SKM-1 (cell line): Measurements from ENCODE around the gene CHAT.

Experiments
- DNase-seq: peaks from one replicate; lab custom pipeline; 2025; ENCODE audit not compliant: unreplicated experiment; lab: John Stamatoyannopoulos, UW

CHAT gene

DNA sequence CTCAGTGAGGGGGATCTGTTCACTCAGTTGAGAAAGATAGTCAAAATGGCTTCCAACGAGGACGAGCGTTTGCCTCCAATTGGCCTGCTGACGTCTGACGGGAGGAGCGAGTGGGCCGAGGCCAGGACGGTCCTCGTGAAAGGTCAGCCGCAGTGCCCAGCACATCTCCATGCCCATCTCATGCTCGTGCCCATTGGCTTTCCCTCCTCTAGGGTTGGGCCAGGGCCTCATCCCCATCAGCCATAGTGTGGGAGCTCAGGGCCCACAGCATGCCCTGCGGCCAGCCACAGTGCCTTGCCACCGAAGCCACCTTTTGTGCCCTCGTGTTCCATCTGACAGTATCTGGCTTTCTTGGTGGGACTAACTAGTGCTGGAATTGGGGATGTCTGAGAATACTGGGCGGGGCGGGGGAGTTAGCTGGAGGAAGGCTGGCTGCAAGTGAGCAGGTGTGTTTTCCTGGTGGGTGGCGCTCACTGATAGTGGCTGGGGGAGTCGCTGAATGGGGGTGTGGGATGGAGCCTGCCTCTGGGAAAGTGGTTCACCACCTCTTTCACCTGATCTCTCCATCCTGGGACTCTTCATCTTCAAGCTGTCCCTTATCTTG lies 13.9 kb downstream of the CHAT start:
- DNase-seq = no peak

DNA sequence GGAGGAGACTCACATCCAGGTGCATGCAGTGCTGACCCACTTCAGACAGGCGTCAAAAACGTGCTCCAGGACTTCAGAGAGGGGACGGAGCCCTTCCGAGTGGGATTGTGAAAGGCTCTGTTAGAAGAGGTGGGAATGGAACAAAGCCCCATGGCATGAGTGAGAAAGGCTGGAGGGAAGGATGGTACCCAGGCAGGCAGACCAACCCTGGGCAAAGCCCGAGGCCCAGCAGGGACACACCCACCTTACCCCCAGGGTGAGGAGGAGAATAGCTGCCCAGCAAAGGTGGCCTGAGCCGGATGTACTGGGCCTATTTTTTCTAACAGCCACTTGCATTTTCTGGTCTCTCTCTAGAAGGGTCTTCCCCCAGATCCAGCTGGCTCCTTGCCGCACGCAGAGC lies 14.8 kb downstream of the CHAT start:
- no peak for DNase-seq

DNA sequence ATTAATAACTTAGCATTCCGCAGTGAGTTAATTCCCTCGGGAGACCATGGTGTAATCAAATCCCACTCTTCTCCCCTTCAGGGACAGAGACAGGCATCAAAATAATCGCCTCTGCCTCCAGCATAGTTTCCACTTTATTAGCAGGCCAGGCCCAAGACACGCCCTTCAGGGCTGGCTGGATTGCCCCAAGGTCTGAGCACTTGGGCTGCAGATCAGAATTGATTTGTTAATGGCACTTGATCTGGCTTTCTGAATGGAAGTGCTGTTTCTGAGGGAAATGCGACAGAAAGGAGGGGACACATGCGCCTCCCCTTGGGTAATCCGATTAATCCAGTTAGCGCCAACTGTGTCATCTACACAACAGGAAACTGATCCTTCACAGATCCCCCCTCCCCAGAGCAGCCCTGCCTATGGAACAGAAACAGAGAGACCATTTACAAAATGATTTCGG lies 15.6 kb downstream of the CHAT start:
- no peak for DNase-seq

DNA sequence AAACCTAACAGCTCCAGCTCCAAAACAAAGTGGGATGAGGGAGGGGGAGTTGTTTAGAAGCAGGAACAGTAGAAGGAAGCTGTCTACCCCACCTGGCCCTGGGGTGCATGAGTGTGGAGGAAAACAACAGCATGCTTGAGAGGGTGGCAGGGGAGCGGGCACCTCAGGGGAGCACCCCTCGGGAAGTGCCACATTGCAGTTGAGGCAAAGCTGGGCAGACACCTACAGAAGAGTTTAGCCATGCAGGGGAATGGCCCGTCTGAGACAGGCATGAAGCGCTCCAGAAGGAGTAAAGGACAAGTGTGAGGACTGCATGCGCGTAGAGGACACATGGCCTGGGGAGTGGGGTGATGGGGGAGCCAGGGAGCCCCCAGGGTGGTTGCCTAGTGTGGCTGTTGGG lies 18.1 kb downstream of the CHAT start:
- no peak for DNase-seq

DNA sequence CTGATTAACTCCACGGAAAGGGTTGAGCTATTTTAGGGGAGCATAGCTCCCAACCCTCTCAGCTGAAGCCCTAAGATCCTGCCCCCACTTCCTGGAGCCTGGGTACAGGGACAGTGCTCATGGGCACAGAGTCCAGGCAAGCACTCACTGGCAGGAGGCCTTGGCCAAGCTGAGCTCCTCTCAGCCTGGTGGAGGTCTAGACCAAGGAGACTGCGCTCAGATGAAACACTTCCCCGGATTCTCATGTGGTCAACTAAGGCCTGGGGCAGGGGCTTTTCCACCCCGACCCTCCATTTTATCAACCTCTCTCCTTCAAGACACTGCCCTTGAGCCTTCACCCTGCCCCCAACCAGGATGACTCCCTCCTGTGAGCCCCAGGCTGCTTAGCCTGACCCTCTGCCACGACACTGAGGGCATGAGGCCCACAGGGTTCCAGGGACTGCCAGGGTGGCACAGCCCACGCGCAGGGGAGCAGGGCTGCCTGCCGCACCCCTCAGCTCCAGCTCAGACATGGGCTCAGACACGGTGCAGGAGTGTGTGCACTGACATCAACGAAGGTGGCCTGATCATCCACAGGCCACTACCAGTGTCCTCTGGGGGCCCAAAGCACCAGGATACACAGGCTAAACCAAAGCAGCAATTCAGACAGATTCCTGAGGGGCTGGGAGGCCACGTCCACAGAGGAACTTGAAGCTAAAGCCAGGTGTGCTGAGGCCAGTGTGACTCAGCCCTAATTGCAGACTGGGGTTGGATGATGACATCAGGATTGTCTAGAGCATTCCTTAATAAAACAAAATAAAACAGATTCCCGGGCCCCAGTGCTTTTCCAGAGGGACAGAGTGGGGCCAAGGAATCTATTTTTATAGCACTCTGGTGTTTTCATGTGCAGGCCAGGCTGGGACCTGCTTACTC lies 18.8 kb downstream of the CHAT start:
- no peak for DNase-seq

DNA sequence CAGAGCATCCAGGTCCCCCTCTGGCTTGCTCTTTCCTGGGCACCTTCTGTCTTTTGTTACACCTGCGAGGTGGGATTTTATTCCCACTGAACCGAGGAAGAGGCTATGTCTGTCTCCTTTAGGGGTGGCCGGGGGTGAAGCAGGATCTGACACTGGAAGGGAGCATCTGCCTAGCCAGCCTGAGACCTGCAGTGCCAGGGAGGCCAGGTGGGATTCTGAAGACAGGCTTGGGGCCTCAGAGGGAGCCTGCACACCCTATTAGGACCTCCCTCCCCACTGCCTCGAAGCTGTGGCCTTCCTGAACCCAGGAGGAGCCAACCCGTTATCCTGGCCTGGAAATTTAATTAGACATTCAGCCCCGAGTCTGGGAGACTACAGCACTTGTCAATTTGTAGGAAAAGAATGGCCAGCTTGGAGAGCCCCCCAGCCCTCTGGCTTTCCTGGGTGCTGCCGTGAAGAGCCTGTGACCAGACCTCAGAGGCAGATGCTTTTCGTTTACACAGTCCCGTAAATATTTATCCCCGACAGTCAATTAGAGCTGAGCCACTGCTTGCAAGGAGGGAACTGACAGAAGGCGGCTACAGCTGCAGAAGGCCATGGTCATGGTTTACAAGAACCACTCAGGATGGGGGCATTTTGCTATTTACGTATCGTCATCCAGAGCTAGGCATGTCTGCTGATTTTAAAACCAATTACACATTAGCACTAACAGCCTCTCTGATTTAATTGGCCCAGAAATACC lies 19.7 kb downstream of the CHAT start:
- DNase-seq = no peak

DNA sequence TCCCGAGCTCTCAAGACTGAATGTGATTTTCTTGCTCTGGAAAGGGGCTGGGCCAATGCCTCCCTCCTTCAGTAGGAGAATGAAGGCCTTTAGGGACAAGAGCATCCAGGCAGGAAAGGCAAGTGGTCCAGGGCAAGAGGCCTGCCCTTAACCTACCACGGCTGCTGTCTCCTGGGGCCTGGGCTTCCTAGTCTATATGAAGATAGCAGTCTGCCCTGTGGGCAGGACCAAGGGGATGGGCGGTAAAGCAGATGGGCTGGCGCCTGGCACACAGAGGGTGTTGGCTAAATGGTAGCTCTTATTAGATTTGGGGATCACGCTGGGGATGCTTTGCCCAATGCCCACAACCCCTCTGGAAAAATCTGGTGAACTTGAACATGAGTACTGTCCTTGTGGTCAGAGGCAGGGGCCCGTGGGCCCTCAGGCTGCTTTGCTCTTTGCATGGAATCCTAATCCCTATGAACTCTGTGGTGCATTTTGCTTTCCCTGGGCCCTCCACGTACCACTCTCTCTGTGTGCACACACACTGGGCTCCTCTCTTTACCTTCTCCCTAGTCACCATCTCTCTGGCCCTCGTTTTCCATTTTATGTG lies 20.3 kb downstream of the CHAT start:
- no peak for DNase-seq

DNA sequence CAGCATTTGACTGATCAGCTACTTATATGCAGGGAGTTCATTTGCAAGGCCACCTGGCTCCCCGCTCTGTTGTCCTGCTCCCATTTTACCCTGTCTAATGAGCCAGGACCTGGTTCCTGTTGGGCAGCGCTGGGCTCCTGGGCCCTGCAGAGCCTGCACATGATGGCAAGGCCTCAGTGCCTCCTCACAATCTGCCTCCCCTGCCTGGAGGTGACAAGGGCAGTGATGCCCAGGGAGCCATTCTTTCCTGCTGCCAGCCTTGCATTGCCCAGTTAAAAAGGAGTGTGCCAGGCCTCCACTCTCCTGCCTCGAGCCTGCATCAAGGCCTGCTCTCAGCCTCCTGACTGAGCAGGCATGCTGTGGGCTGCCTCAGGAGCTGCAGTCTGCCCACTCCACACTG lies 28.5 kb downstream of the CHAT start:
- DNase-seq = no peak

DNA sequence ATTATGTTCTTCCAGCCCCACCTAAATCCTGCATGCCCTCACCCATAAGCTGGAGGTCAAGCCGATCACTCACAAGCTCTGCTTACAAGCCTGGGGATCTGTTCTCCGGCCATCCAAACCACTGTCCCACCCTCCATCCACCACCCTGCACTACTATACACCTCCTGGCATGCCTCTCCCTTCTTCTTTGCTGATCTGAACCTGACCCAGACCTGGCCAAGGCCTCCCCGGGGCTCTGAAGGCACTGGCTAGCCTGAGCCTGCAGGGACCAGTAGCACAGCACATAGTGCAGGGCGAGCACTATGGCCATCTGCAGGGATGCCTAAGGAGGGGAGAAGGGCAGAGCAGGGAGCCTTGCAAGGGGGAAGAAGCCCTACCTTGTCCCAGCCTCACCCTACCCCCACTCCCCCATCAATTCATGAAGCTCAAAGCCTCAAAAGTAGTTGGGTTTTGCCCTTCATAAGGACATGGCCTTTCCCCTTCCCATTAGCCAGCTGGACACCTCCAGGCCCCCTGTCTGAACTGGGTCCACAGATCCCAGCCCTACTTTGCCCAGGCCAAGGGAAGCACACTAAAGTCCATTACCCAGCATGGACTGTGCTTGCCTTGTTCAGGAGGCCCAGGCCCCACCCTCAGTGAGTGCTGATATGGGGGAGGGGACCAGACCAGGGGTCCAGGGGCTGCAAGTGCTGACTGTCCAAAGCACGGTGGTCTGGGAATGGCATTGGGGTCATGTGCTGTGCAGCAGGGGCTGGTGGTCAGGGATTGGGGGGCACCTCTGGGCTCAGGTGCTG lies 29.6 kb downstream of the CHAT start:
- DNase-seq = no peak

DNA sequence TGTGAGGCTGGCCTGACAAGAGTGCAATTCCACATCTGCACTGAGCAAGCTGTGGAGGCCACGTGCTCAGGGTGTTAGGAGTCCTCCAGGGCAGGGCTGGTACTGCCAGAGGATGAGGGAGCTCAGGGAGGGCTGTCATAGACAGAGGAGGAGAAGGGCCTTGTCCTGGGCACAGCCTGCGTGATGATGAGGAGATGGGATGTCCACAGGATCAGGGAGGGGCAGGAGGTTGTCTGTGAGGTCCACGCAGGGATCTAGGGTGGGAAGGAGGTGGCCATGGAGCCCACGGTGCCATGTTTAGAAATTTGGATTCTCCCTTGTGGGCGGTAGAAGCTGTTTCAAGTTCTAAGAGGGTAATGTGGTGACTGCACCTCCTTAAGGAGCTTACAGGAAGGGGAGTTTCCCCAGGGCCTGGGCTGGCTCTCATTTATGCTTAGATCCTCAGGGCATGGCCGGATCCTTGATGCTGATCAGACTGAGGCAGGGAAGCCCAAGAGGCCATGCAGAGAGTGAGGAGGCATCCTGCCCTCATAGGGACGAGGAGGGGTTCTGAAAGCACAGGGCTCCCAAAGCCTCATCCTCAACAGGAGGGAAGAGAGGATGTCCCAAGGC lies 30.3 kb downstream of the CHAT start:
- no peak for DNase-seq

DNA sequence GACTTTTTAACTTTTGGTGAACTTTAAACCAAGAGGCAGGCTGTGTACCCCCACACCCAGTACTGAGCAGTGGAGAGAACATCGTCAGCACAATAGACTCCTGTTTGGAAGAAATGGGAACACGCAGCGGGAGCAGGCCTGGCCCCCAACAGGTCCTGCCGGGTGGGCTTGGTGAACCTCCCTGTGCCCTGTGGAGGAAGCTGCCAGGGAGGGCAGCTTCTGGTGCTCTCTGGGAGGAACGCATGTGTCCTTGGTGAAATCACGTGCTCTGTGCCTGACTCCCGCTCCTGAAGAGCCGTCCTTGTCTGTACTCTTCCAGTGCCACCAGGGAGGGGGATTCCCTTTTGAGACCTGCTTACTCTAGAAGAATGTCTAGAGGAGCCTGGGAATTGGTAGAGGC lies 31.6 kb downstream of the CHAT start:
- no peak for DNase-seq

DNA sequence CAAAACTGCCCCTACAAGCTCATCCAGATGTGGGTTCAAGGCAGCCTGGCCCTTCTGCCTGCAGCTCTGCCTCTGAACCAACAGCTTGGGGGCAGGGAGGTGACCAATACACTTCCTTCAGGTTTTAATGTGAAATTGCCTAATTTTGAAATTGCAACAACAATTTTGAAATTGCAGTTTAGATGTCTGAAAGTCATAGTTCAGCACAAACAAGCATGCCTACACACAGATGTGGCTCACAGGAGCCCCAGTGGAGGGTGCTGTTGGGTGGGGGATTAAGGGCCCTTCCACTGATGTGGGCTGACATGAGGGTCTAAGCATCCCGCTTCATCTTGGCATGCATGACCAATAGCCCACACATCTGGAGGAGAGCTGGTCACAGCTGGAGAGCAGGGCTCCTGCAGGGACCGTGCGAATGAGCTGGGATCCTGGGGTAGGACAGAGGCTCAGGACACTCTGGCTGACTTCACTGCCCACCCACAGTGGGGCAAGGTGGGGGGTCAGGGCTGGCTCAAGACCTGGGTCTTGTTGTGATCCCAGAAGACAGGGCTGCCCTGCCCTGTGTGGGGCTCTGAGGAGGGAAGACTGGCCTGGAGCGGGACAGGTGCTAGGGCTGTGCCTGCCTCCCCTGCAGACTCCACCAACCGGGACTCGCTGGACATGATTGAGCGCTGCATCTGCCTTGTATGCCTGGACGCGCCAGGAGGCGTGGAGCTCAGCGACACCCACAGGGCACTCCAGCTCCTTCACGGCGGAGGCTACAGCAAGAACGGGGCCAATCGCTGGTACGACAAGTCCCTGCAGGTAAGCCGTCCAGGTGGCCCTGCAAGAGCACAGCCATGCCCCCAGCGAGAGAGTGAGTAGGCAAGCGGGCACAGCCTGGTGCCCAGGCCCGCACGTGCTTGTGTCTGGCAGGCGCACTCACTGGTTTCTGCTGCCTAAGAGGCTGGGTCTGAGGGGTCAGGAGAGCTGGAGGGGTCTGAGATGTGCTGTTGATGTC lies 32.3 kb downstream of the CHAT start:
- no peak for DNase-seq

DNA sequence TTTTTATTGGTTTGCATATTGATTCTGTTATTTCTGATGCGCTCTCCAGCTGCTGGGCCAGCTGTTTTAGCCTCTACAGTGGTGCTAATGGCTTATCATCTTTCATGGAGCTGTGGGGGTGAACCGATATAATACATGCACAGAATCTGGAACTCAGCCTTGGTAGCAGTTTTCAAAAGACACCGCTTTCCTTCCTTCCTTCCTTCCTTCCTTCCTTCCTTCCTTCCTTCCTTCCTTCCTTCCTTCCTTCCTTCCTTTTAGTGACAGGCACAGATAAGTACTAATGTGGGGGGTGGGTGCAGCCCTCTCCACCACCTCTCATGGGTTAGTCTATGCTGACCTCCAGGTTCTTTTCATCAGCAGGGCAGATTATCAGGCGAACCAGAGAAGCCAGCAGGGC lies 33.7 kb downstream of the CHAT start:
- no peak for DNase-seq

DNA sequence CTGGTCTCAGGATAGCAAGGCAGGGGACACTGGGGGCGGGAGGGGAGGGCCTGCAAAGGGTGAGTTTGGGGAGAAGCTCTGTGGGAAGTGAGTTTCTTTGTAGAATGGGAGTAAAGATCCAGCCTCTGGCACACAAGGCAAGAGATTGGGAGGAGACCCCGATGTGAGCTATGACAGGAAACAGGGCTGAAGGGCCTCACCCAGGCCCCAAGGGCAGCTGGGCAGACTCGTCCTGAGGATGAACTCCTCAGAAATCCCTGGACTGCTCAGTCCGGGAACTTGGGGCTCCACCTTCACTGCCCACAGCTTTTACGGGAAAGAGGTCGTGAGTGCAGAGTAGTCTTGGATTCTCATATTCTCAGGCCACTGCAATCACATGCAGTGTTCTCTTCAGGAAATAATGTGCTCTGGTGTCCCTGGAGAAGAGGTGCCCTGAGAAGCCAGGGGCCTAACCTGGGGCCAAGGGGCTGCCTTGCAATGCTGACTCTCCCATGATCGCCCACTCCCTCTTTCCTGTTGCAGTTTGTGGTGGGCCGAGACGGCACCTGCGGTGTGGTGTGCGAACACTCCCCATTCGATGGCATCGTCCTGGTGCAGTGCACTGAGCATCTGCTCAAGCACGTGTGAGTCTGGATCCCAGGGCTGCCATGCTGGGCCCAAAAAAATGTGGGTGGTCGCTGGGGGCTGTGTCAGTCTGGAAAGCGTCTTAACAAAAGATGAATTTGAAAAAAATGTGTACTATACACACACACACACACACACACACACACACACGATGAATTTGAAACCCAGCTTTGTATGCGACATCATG lies 34.4 kb downstream of the CHAT start:
- DNase-seq = no peak

DNA sequence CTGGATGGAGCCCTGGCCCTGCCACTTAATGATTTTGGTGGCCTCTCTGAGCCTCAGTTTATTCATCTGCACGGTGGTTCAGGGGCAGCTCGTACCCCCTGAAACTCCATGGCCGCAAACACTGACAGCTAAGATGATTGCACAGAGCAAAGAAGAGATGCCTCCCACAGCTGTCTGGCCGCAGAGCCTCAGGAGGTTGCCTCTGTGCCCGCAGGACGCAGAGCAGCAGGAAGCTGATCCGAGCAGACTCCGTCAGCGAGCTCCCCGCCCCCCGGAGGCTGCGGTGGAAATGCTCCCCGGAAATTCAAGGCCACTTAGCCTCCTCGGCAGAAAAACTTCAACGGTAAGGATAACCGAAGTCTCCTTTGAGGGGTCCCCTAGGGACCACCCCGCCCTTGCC lies 35.5 kb downstream of the CHAT start:
- no peak for DNase-seq

DNA sequence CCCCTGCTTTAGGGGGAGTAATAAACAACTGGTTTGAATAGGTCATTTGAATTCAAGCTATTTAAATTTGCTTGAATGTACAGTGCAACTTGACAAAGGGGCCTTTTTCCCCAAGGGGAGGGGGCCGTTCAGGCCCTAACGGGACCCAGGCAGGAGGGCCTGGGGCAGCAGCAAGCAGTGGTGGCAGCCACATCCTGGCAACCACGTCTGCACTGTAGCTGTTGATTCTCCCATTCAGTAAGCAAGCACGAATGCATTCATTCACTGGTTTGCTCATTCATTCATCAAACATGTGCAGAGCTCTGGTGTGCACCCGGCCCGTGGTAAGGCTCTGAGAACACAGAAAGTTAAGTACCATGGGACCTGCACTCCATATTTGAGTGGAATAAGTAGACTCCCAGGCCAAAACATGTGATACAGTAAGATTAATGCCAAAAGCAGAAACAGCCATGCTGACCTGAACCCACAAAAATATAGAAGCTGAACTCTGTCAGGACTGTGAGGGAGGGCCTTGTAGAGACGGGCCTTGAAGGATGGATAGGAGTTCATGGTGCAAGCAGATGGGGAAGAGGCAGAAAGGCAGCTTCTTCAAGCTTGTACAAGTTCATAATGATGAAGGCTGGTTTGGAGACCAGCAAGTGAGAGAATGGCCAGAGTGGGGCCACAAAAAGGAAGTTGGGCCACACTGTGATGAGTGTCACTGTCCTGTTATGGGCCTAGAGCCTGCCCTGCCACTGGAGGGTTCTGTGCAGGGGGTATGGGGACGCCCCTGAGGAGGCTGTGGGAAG lies 36.3 kb downstream of the CHAT start:
- DNase-seq = no peak

DNA sequence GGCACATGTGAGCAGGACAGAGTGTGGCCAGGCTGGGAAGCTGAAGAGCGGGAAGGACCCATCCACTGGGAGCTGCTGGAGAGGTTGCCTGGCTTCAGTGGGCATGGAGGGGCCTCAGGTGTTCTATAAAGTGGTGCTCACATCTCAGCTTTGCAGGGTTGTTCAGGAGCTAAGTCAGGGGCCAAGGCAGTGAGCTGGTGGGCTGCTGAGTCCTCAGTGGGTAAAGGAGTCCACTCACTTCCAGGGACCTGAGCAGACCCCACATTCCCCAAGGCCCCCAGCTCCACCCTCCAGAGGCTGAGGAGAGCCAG lies 36.8 kb downstream of the CHAT start:
- DNase-seq = no peak
